HFF-Myc (cell line): ENCODE data around the gene UBL5.
A peak's percentile ranks its signal among the peaks of the same experiment; 100 is the strongest.
"Not testable (repeated sequence)": the region's sequence is repeated elsewhere in the genome, so short reads cannot be mapped to it uniquely, and the experiment has no call there.

ENCODE experiments used
- DNase-seq: peaks from one replicate; pipeline ENCODE4 v3.0.0-alpha.2; 2011; ENCODE audit warnings: low read depth; ENCODE audit errors: extremely low read depth
- H3K4me3 ChIP-seq: replicated peaks from 2 replicates; pipeline ENCODE4 v1.5.1; 2011; ENCODE audit warnings: low read depth, mild to moderate bottlenecking, control low read depth, low read length
- TF ChIP-seq, protein P1 (sequence below): IDR thresholded peaks from 2 replicates; pipeline ENCODE4 v1.5.1; 2012; ENCODE audit warnings: mild to moderate bottlenecking, low read depth, low read length, control low read depth; ENCODE audit errors: missing control alignments

Gene UBL5

DNA sequence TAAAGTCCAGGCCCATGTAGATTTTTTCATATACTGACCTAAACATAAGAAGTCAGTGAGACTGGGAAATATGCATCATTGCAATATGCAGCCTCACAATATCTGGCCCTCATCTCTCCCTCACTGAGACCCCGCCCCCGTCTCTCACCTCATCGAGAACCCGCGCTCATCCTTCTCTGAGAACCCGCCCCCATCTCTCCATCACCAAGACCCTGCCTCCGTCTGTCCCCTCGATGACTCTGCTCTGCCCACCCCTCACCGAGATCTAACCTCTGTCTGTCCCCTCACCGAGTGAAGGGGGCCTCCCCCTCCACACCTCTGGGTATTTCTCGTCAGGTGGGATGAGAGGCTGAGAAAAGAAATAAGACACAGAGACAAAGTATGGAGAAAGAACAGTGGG is 38.7 kb upstream of the UBL5 start:
- TF ChIP-seq, protein P1, sequence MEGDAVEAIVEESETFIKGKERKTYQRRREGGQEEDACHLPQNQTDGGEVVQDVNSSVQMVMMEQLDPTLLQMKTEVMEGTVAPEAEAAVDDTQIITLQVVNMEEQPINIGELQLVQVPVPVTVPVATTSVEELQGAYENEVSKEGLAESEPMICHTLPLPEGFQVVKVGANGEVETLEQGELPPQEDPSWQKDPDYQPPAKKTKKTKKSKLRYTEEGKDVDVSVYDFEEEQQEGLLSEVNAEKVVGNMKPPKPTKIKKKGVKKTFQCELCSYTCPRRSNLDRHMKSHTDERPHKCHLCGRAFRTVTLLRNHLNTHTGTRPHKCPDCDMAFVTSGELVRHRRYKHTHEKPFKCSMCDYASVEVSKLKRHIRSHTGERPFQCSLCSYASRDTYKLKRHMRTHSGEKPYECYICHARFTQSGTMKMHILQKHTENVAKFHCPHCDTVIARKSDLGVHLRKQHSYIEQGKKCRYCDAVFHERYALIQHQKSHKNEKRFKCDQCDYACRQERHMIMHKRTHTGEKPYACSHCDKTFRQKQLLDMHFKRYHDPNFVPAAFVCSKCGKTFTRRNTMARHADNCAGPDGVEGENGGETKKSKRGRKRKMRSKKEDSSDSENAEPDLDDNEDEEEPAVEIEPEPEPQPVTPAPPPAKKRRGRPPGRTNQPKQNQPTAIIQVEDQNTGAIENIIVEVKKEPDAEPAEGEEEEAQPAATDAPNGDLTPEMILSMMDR: no peak
- H3K4me3 ChIP-seq: no peak overlapping the region
- no peak for DNase-seq

DNA sequence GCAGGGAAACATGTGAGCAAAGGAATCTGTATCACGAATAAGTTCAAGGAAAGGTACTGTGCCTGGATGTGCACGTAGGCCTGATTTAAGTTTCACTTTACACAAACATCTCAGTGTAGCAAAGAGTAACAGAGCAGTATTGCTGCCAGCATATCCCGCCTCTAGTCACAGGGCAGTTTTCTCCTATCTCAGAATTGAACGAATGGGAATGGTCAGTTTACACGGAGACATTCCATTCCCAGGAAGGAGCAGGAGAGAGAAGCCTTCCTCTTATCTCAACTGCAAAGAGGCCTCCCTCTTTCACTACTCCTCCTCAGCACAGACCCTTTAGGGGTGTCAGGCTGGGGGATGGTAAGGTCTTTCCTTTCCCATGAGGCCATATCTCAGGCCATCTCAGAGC is 38.1 kb upstream of the UBL5 start:
- not testable (repeated sequence) for H3K4me3 ChIP-seq, DNase-seq

DNA sequence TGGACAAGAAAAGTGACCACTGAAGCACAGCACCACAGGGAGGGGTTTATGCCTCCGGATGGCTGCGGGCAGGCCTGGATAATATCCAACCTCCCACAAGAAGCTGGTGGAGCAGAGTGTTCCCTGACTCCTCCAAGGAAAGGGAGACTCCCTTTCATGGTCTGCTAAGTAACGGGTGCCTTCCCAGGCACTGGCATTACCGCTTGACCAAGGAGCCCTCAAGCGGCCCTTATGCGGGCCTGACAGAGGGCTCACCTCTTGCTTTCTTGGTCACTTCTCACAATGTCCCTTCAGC is 36.7 kb upstream of the UBL5 start:
- DNase-seq, H3K4me3 ChIP-seq: not testable (repeated sequence)

DNA sequence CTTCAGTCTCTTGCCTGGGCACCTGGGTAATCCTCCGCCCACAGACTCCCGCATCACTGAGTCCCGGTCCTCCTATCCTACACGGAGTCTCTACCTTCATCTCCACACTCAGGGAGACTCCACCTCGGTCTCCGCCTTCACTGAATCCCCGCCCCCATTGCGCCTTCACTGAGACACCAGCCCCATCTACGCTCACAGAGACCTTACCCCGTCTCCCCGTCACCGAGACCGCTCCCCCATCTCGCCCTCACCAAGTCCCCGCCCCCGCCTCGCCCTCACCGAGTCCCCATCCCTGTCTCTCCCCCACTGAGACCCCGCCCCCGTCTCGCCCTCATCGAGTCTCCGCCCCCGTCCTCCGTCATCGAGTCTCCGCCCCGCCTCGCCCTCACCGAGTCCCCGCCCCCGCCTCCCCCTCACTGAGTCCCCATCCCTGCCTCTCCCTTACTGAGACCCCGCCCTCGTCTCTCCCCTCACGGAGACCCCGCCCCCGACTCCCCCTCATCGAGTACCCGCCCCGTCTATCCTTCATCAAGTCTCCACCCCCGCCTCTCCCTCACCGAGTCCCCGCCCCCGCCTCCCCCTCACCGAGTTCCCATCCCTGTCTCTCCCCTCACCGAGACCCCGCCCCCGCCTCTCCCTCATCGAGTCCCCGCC is 36.0 kb upstream of the UBL5 start:
- peak overlapping the region; percentile 49 for H3K4me3 ChIP-seq
- TF ChIP-seq, protein P1: no peak
- peak; percentile 46 for DNase-seq

DNA sequence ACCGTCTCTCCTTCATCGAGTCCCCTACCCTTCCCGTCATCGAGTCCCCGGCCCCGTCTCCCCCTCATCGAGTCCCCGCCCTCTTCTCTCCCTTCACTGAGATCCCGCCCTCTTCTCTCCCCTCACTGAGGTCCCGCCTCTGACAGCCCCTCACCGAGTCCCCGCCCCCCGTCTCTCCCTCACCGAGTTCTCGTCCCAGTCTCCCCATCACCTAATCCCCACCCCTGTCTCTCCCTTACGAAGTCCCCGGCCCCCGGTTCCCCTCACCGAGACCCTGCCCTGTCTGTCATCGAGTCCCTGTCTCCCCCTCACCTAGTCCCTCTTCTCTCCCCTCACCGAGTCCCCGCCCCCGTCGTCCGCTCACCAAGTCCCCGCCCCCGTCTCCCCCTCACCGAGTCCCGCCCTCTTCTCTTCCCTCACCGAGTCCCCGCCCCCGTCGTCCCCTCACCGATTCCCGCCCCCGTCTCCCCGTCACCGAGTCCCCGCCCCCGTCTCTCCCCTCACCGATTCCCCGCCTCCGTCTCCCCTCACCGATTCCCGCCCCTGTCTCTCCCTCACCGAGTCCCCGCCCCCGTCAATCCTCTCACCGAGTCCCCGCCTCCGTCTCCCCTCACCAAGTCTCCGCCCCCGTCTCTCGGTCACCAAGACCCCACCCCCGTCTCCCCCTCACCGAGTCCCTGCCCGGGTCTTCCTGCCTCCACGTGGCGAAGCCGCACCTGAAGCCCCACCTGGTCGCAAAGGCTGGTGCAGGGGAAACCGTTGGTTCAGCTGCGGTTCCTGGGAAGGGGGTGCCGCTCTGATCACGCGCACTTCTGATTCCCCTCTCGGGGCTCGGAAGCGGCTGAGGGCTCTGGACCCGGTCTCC is 35.3 kb upstream of the UBL5 start:
- H3K4me3 ChIP-seq: peak overlapping the region; percentile 49
- DNase-seq: peak; percentile 40
- TF ChIP-seq, protein P1: no peak

DNA sequence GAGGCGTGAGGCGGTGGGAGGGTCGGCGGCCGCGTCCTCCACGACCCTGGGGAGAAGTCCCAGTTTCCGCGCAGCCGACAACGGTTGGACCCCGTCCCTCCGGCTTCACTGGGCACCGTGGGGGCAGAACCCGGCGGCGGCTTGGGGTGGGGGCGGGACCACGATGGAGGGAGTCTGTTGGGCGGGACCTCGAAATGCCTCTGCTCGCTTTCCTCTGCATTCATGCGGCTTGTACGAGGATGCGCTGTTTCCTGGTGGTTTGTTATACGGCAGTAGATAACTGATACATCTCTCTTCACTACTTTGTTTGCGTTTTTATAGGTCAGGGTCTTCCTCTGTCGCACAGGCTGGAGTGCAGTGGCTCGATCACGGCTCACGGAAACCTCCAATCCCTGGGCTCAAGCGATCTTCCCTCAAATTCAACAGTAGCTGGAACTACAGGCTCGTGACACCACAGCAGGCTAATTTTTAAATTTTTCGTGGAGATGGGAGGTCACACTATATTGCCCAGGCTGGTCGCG is 34.6 kb upstream of the UBL5 start:
- TF ChIP-seq, protein P1: no peak
- DNase-seq: no peak

DNA sequence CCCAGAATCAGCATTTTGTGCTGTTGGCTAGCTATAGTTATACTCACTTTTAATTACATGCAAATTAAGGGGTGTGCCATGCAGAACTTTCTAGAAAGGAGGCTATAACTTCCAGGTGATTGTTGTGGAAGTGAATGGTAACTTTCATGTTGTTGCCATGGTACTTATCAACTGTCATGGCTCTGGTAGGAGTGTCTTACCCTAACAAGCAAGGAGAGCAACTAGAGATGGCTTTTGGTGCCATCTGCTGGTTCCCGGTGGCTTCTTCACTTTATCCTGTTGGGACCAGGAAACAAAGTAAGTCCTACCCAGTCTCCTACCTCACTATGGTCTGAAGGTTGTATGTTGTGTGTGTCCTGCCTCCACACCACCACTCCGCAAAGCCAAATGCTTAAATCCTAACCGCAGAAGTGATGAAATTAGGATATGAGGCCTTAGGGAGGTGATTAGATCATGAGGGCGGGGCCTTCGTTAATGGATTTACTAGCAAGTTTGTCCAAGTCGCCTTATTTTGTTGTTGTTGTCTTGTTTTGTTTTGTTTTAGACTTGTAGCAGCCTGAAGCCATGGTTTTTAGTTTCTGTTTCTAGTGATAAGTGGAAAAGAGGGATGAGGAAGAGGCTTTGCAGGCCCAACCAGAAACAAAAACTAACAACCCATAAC is 31.5 kb upstream of the UBL5 start:
- DNase-seq: peak; percentile 81
- TF ChIP-seq, protein P1: peak; percentile 87
- no peak overlapping the region for H3K4me3 ChIP-seq

More for the DNA sequence above, 34.6 kb upstream of the UBL5 start:
- H3K4me3 ChIP-seq: peak overlapping the region; percentile 49
